Uterus (tissue), 2 donors: ENCODE data around the gene NUBP2.

Source experiments
- POLR2A ChIP-seq, 2 donors: fragments of 450-650 bp; IDR thresholded peaks; one replicate each; pipeline ENCODE4 v1.6.1; 2016; ENCODE audit warnings: antibody characterized with exemption in 2 of 2, mild to moderate bottlenecking in 1 of 2, moderate library complexity in 1 of 2
- TF ChIP-seq, protein P1 (sequence below), 4 experiments: fragments of 200-600 bp in 2 of 4; fragments of 450-650 bp in 2 of 4; sonication (generic) in 2 of 4; IDR thresholded peaks; one replicate each; pipeline ENCODE4 v1.5.1; 2016 to 2019; ENCODE audit warnings: antibody characterized with exemption in 4 of 4, mild to moderate bottlenecking in 2 of 4, moderate library complexity in 1 of 4

DNA sequence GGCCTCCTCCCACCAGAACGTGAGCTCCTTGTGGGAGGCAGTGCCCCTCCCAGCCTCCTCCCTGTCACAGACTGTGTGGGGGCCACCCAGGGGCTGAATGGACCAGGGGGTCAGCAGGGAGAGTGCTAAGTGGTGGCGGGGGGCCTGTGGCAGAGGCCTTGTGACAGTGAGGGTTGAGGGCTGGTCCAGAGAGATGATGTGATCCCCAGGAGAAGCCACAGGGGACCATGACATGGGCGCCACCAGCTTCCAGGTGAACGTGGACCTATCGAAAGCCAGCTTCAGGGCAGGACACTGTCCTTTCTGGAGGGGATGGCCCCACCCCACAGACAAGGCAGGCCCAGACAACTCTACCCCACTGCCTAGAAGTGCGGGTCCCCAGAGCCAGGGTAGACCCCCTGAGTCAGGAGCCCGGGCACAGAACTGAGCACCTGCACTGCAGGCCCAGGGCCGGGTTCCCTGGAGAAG is 3.5 kb upstream of the NUBP2 start:
- TF ChIP-seq, protein P1, sequence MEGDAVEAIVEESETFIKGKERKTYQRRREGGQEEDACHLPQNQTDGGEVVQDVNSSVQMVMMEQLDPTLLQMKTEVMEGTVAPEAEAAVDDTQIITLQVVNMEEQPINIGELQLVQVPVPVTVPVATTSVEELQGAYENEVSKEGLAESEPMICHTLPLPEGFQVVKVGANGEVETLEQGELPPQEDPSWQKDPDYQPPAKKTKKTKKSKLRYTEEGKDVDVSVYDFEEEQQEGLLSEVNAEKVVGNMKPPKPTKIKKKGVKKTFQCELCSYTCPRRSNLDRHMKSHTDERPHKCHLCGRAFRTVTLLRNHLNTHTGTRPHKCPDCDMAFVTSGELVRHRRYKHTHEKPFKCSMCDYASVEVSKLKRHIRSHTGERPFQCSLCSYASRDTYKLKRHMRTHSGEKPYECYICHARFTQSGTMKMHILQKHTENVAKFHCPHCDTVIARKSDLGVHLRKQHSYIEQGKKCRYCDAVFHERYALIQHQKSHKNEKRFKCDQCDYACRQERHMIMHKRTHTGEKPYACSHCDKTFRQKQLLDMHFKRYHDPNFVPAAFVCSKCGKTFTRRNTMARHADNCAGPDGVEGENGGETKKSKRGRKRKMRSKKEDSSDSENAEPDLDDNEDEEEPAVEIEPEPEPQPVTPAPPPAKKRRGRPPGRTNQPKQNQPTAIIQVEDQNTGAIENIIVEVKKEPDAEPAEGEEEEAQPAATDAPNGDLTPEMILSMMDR (IDR thresholded peaks at IDR 0.05) = no peak
- no peak for TF ChIP-seq POLR2A (IDR thresholded peaks at IDR 0.05)
